CD4-positive, alpha-beta T cell treated with Interleukin-2 at 100 ng/mL for 4 hours (primary cell): Measurements from ENCODE around the gene CDK5.
"Not testable (repeated sequence)": the region's sequence is repeated elsewhere in the genome, so short reads cannot be mapped to it uniquely, and the experiment has no call there.

Experiments used
- DNase-seq: peaks from one replicate; pipeline ENCODE4 v3.0.0-alpha.2; 2020; ENCODE audit warnings: low spot score

Gene CDK5

GRCh38 chr7:151056666-151057505 is 811 bp downstream of the CDK5 start:
- no peak for DNase-seq

- DNase-seq = no peak
These were observed 1.4 kb downstream of the CDK5 start for GRCh38 chr7:151056283-151056665.

- DNase-seq = no peak
These were observed 3.9 kb downstream of the CDK5 start for GRCh38 chr7:151053751-151054150.

DNA sequence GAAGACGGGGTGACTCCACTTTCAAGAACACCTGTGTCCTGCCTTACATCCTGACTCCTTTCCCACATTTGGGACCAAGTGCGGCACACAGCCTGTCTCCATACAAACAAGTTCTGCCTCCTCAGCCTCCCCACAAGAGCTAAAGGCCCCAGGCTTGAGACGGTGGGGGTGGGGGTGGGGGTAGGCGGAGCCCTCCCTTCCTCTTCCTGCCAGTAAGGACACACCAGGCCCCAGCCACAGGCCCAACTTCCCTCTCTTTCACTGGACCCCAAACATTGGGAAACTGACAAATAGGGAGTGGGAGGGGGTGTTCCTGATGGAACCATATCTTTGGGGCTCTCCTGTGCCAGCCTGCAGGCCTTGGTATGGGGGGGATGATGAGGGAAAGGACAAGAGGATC is 4.6 kb downstream of the CDK5 start:
- no peak for DNase-seq

DNA sequence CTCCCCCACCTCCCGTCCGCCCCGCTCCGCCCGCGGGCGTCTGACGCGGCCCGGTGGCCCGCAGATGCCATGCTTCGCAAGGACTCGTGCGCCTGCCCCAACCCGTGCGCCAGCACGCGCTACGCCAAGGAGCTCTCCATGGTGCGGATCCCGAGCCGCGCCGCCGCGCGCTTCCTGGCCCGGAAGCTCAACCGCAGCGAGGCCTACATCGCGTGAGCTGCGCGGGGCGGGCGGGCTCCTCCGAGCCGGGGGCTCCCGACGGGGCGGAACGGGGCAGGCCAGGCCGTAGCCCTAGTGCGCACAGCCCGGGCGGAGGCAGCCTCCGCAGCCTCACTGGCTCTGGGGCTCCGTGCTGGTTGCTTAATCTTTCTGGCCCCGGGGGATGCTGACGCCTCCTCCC is 6.6 kb downstream of the CDK5 start:
- peak; percentile 26 for DNase-seq

- DNase-seq = no peak
These were observed 8.7 kb downstream of the CDK5 start for GRCh38 chr7:151048911-151049463.

- no peak for DNase-seq
These were observed 9.5 kb downstream of the CDK5 start, which contains the start of gene ASIC3 for GRCh38 chr7:151047976-151048815. Gene ASIC3, plus strand, starts transcription at chr7:151048531. Its CDS starts 355 bp downstream, at chr7:151048886.

GRCh38 chr7:151046603-151047573 is 10.8 kb downstream of the CDK5 start:
- DNase-seq = no peak

DNA sequence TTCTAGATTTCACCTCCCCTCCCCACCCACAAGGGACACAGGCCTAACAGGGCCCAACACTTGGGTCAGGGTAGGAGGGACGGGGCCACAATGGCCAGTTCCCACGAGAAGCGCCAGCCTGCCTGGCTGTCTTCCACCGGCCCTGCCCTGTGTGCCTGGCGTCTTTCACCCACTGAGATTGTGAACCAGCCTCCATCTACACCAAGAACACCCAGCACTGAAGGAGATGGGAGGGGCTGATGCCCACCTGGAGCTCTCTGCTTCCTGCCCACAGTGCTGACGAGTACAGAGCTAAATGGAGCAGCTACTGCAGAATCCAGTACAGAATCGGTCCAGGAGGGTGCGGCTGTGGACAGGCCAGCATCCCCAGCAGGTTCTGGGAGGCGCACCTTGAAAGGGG is 11.7 kb downstream of the CDK5 start:
- DNase-seq = no peak

DNA sequence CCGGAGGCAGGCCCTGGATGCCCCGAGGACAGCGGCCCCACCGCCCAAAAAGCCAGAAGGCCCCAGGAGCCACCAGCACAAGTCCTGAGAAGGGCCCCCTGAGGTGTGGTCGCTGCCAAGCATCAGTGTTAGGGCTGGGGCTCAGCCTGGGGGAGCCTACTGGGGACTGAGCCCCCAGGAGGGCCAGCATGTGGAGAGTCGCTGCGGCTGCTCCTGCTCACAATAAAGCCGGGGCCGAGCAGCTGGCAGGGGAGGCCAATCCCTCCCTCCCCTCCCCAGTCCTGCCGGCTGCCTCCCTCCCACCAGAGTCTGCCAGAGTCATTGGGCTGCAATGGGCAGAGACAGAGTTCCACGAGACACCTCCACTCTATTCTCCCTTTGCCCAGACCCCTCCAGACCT is 12.4 kb downstream of the CDK5 start:
- no peak for DNase-seq

- no peak for DNase-seq
These were observed 13.7 kb downstream of the CDK5 start for GRCh38 chr7:151043959-151044358.

DNA sequence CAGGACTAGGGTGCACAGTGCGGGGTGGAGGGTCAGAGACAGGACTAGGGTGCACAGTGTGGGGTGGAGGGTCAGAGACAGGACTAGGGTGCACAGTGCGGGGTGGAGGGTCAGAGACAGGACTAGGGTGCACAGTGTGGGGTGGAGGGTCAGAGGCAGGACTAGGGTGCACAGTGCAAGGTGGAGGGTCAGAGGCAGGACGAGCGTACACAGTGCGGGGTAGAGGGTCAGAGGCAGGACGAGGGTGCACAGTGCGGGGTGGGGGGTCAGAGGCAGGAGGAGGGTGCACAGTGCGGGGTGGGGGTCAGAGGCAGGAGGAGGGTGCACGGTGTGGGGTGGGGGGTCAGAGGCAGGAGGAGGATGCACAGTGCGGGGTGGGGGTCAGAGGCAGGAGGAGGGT is 14.2 kb downstream of the CDK5 start:
- not testable (repeated sequence) for DNase-seq

DNA sequence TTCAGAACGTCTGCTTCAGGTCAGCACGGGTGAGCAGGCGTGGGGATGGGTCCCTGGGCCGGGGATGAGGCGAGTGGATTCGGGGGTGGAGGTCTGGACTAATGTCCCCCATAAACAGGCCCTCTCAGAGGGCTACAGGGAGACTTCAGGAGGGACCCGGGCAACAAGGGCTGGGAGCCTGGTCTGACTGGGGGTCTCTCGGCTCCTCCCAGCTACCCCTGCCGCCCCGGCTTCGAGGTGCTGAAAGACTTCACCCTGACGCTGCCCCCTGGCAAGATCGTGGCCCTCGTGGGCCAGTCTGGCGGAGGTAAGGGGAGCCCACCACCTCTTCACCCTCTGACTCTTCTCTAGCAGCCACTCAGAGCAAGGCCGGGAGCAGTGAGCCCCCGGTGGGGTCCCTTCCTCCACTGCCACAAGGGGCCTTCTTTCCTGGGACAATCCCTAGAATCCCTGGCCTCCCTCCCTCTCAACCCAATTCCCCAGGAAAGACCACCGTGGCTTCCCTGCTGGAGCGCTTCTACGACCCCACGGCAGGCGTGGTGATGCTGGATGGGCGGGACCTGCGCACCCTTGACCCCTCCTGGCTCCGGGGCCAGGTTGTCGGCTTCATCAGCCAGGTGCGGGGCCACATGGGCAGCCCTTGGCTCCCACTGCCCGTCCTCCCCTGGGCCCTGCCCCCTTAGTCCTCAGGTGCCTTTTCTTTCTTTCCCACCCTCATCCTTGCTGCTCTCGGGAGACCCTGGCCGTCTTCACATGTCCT is 16.9 kb downstream of the CDK5 start:
- DNase-seq = no peak

GRCh38 chr7:151039850-151040548 is 17.7 kb downstream of the CDK5 start:
- no peak for DNase-seq

DNA sequence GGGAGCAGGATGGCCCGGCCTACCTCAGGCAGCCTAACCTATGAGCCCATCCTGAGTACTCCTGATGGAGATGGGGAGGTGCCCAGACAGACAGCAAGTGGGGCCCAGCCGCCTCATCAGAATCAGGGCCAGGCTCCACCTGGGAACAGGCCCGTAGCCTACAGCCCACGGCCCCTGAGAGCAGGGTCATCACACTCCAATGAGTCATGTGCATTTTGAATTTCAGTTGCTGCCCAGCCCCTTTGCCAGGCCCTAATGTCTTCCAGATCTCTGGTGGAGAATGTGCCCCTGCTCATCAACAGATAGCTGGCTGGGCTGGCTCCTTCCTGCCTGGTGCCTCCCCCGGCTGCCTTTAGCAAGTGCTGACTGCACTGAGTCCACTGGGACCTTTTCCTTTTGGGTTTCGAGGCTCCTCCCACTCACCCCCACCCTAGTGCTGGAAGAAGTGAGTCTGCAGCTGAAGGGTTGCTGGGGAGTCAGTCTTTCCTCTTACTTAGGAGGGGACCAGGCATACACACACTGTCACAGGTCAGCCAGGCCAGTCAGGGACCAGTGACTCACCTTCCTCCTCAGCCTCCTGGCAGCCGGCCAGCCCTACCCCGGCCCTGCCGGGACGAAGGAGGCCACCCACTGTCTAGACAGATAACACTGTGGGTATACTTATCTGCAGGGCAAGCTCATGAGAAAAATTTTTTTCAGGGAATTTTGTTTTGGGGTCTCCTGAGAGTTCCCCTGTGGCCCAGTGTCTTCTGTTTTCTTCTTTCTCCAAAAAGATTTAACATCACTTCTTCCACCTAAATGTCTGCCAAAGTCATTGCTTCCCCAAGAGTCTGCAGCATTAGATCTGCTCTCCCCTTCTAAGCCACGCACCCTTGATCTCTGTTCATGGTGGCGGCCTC is 18.5 kb downstream of the CDK5 start:
- DNase-seq = peak; percentile 55

DNA sequence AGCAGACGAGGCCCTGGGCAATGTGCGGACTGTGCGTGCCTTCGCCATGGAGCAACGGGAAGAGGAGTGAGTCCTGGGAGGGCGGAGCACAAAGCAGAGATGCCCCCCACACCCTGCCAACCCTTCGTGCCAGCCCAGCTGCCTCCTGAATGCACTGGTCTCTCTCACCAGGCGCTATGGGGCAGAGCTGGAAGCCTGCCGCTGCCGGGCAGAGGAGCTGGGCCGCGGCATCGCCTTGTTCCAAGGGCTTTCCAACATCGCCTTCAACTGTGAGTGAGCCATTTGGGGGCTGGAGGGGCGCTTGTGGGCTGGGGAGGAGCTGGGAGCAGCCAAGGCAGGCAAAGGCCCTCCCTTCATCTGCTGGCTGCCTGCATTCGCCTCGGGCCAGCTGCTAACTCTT is 21.8 kb downstream of the CDK5 start:
- no peak for DNase-seq

GRCh38 chr7:151035026-151035717 is 22.5 kb downstream of the CDK5 start:
- no peak for DNase-seq

- no peak for DNase-seq
These were observed 23.2 kb downstream of the CDK5 start for GRCh38 chr7:151034312-151035025.
